Osteocyte (in vitro differentiated cells): Measurements from ENCODE around the gene OLFM4. TPM values are rescaled to one million over a fixed set of nuclear protein-coding genes. Genes with fewer than 3 reads are reported as not detected.
"Not testable (repeated sequence)": the region's sequence is repeated elsewhere in the genome, so short reads cannot be mapped to it uniquely, and the experiment has no call there.

ENCODE experiments used
- DNase-seq: peaks from one replicate; pipeline ENCODE4 v3.0.0; 2021; ENCODE audit warnings: mixed read lengths; ENCODE audit not compliant: unreplicated experiment; ENCODE audit errors: extremely low spot score
- H3K27ac Mint-ChIP-seq: one replicate; pipeline ENCODE4 v1.8.0; 2021; ENCODE audit warnings: mild to moderate bottlenecking, mixed read lengths; ENCODE audit not compliant: unreplicated experiment
- H3K27me3 Mint-ChIP-seq: one replicate; pipeline ENCODE4 v1.8.0; 2021; ENCODE audit warnings: mixed read lengths; ENCODE audit not compliant: unreplicated experiment
- H3K36me3 Mint-ChIP-seq: one replicate; pipeline ENCODE4 v1.8.0; 2021; ENCODE audit warnings: mixed read lengths; ENCODE audit not compliant: unreplicated experiment
- H3K4me1 Mint-ChIP-seq: one replicate; pipeline ENCODE4 v1.8.0; 2021; ENCODE audit warnings: mixed read lengths; ENCODE audit not compliant: unreplicated experiment
- H3K4me3 Mint-ChIP-seq: one replicate; pipeline ENCODE4 v1.8.0; 2021; ENCODE audit warnings: mild to moderate bottlenecking, moderate library complexity, mixed read lengths; ENCODE audit not compliant: unreplicated experiment
- H3K9me3 Mint-ChIP-seq: one replicate; pipeline ENCODE4 v1.8.0; 2021; ENCODE audit warnings: mixed read lengths; ENCODE audit not compliant: unreplicated experiment
- CTCF ChIP-seq: fragments of 200-600 bp; sonication (generic); IDR thresholded peaks from 2 replicates; pipeline ENCODE4 v1.5.0; 2021; ENCODE audit warnings: antibody characterized with exemption, mild to moderate bottlenecking, moderate library complexity
- total RNA-seq: library from RNA; stranded (reverse); gene quantifications from 2 replicates; pipeline ENCODE4 v1.2.1, GENCODE V29; 2021

Gene OLFM4
- total RNA-seq, 1 donor from 2014 or later: not detected

- no peak for TF ChIP-seq CTCF
- H3K36me3 Mint-ChIP-seq: no peaks in the 10 kb centered on the region
- H3K27me3 Mint-ChIP-seq: no peaks in the 10 kb centered on the region
- DNase-seq: no peak
- no peaks in the 10 kb centered on the region for H3K4me1 Mint-ChIP-seq
- H3K27ac Mint-ChIP-seq: no peak overlapping the region
- H3K9me3 Mint-ChIP-seq: peaks cover 13% of the 10 kb centered on the region
- no peak overlapping the region for H3K4me3 Mint-ChIP-seq
Measured at GRCh38 chr13:53005626-53006025, 23.0 kb upstream of the OLFM4 start.

- no peak for DNase-seq
- TF ChIP-seq CTCF: no peak
- Mint-ChIP-seq H3K27me3 (no peaks in the 10 kb centered on the region), H3K27ac (no peak overlapping the region), H3K4me3 (no peak overlapping the region), H3K36me3 (no peaks in the 10 kb centered on the region), H3K9me3 (peaks cover 18% of the 10 kb centered on the region), H3K4me1 (no peaks in the 10 kb centered on the region)
Measured at GRCh38 chr13:53007872-53008271, 20.7 kb upstream of the OLFM4 start.

GRCh38 chr13:53010374-53011105 lies 18.1 kb upstream of the OLFM4 start:
- Mint-ChIP-seq H3K27me3 (no peaks in the 10 kb centered on the region), H3K27ac (no peak overlapping the region)

GRCh38 chr13:53012707-53013106 lies 15.9 kb upstream of the OLFM4 start:
- Mint-ChIP-seq H3K27me3 (no peaks in the 10 kb centered on the region), H3K27ac (no peak overlapping the region), H3K4me1 (no peaks in the 10 kb centered on the region), H3K36me3 (no peaks in the 10 kb centered on the region), H3K9me3 (peaks cover 18% of the 10 kb centered on the region), H3K4me3 (no peak overlapping the region)
- TF ChIP-seq CTCF: no peak
- DNase-seq: no peak

More at GRCh38 chr13:53010374-53011105, 18.1 kb upstream of the OLFM4 start:
- TF ChIP-seq CTCF: no peak
- H3K9me3 Mint-ChIP-seq: peaks cover 18% of the 10 kb centered on the region
- no peaks in the 10 kb centered on the region for H3K4me1 Mint-ChIP-seq
- H3K36me3 Mint-ChIP-seq: no peaks in the 10 kb centered on the region
- H3K4me3 Mint-ChIP-seq: no peak overlapping the region
- no peak for DNase-seq

- no peak for DNase-seq
- Mint-ChIP-seq H3K27me3 (no peaks in the 10 kb centered on the region), H3K4me3 (no peak overlapping the region), H3K4me1 (no peaks in the 10 kb centered on the region), H3K36me3 (no peaks in the 10 kb centered on the region), H3K9me3 (peaks cover 18% of the 10 kb centered on the region), H3K27ac (no peak overlapping the region)
- TF ChIP-seq CTCF: no peak
Measured at GRCh38 chr13:53013113-53013512, 15.5 kb upstream of the OLFM4 start.

- not testable (repeated sequence) for H3K36me3 Mint-ChIP-seq, H3K4me1 Mint-ChIP-seq, DNase-seq, H3K4me3 Mint-ChIP-seq, H3K27me3 Mint-ChIP-seq, H3K27ac Mint-ChIP-seq
- peaks cover 13% of the 10 kb centered on the region for H3K9me3 Mint-ChIP-seq
Measured at GRCh38 chr13:53014018-53014417, 14.6 kb upstream of the OLFM4 start.
